ENCODE results near the gene IL33.
A peak's percentile ranks its signal among the peaks of the same experiment; 100 is the strongest.

Gene IL33

GRCh38 chr9:6302417-6302816 lies 86.8 kb downstream of the IL33 start:
- no peak for DNase-seq (ENCODE audit: low read depth)

- DNase-seq (ENCODE audit: low read depth): no peak
These were observed 88.6 kb downstream of the IL33 start for GRCh38 chr9:6304232-6304631.

DNA sequence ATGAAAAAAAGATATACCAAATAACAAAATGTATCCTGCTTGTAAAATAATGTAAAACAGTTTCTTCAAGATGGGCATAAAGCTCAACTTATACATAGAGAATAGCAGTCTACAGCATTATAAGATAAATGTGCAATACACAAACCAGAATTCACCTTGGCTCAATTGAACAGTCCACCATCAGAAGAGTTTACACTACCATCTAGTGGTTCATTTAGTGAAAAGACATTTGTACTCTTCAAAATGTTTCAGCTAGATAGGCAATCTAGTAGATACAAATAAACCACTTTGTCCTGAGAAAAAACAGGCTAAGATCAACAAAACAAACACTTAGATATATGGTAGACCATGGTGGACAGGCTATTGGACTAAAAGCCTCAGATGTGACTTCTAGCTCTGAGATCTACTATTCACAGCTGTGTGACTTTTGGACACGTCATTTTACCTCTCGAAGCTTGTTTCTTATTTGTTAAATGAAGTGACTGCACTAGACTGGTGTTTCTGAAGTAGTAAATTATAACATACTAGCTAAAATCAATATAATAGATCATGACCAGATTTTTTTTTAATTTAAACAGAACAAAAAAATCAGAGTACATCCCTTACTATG lies 90.5 kb downstream of the IL33 start:
- DNase-seq (ENCODE audit: low read depth): peak; percentile 16

All from HS-5 (cell line).